Fibroblast of the aortic adventitia (primary cell): Measurements from ENCODE around the gene FGD3. TPM values are rescaled to one million over a fixed set of nuclear protein-coding genes. Genes with fewer than 3 reads are reported as not detected.

Experiments
- DNase-seq: peaks from one replicate; pipeline ENCODE4 v3.0.0-alpha.2; 2010; ENCODE audit warnings: low read depth
- H3K4me3 ChIP-seq: 2 replicates; pipeline ENCODE4 v1.5.1; 2011; ENCODE audit warnings: low read depth, mild to moderate bottlenecking, control low read depth, low read length, moderate library complexity
- CTCF ChIP-seq: IDR thresholded peaks from 2 replicates; pipeline ENCODE4 v1.5.1; 2011; ENCODE audit warnings: mild to moderate bottlenecking, low read length, control low read depth, inconsistent platforms; ENCODE audit not compliant: insufficient read depth
- total RNA-seq: library from RNA; depleted of rRNA; stranded (reverse); fragments of >200 nt; gene quantifications from 2 replicates; pipeline ENCODE4 v1.2.3, GENCODE V29; 2012; ENCODE audit warnings: low replicate concordance

FGD3 gene
- total RNA-seq, 1 donor: not detected

- no peak overlapping the region for H3K4me3 ChIP-seq
- TF ChIP-seq CTCF: no peak
- no peak for DNase-seq
Observed at GRCh38 chr9:93084471-93084881, 137.2 kb downstream of the FGD3 start.

GRCh38 chr9:93085676-93086075, 138.4 kb downstream of the FGD3 start:
- no peak for DNase-seq
- no peak overlapping the region for H3K4me3 ChIP-seq
- no peak for TF ChIP-seq CTCF

Other genes with a start within 250 kb of the FGD3 start
- 24.4 and 39.7 TPM in 2 replicates for gene BICD2, start 182.7 kb upstream of the FGD3 start, total RNA-seq
- gene ZNF484, start 69.5 kb upstream of the FGD3 start, total RNA-seq: 6.5 and 14.0 TPM in 2 replicates
- 0.09 TPM in 1 of 2 replicates, not detected in the other for gene SUSD3, start 111.2 kb downstream of the FGD3 start, total RNA-seq
- 12.4 and 38.9 TPM in 2 replicates for gene CARD19, start 148.7 kb downstream of the FGD3 start, total RNA-seq
- 1.9 and 14.6 TPM in 2 replicates for gene NINJ1, start 186.7 kb downstream of the FGD3 start, total RNA-seq
- gene WNK2, start 236.6 kb downstream of the FGD3 start, total RNA-seq: not detected in 2 replicates